Measurements from ENCODE around the gene METRN. TPM values are rescaled to one million over a fixed set of nuclear protein-coding genes. Genes with fewer than 3 reads are reported as not detected.

METRN gene
- polyA plus RNA-seq, 1 of the 3 experiments (the other 2 are of a cell fraction): 59.7 TPM

- TF ChIP-seq FOXM1 (IDR thresholded peaks at IDR 0.05; ENCODE audit: low read depth) (no peak), IRF3 (IDR thresholded peaks at IDR 0.05; ENCODE audit: low read depth, low read length) (no peak), RCOR1 (IDR thresholded peaks at IDR 0.05; ENCODE audit: low read length) (no peak), RFX5 (IDR thresholded peaks at IDR 0.05; ENCODE audit: low read length) (no peak), MXI1 (IDR thresholded peaks at IDR 0.05; ENCODE audit: low read depth, low read length) (no peak)
Observed at GRCh38 chr16:693364-693763, 21.6 kb upstream of the METRN start (continued).

GRCh38 chr16:693766-694165 is 21.2 kb upstream of the METRN start:
- Histone ChIP-seq H3K9ac (no peak overlapping the region), H3F3A (replicated peaks; ENCODE audit: insufficient read depth) (peaks cover 20% of the 10 kb centered on the region), H3K27me3 (ENCODE audit: insufficient read depth) (no peaks in the 10 kb centered on the region), H3K9me2 (no peaks in the 10 kb centered on the region), H2AFZ (ENCODE audit: low read depth) (no peak overlapping the region), H3K36me3 (replicated peaks in 1 of 2; ENCODE audit: control insufficient read depth in 1 of 2, insufficient read depth in 2 of 2, low read length in 1 of 2) (peaks cover 0 to 2% of the 10 kb centered on the region in 2 experiments), H3K79me2 (ENCODE audit: insufficient read depth) (peaks cover 18% of the 10 kb centered on the region; the same call in 1 of the 2 replicates), H3K9me3 (no peaks in the 10 kb centered on the region), H3K27ac (ENCODE audit: low read depth in 2 of 2, low read length in 1 of 2) (no peak overlapping the region), H3K4me2 (no peak overlapping the region), H3K4me1 (ENCODE audit: control insufficient read depth in 1 of 2, insufficient read depth in 2 of 2, low read depth in 1 of 2, low read length in 1 of 2) (peaks cover 9 to 11% of the 10 kb centered on the region in 2 experiments; a peak in 2 of 4 replicates), H4K20me1 (ENCODE audit: insufficient read depth) (peaks cover under 1% of the 10 kb centered on the region; the same call in 1 of the 2 replicates), H3K4me3 (ENCODE audit: low read depth in 2 of 2, low read length in 1 of 2) (no peak overlapping the region)
- 96% methylated on average over 18 of the region's 37 CpGs for whole genome bisulfite sequencing (ENCODE audit: low lambda C conversion rate)
- POLR2A ChIA-PET: no interaction called here
- no peak for DNase-seq
- TF ChIP-seq USF1 (IDR thresholded peaks at IDR 0.05; ENCODE audit: borderline replicate concordance, low read depth) (no peak), FOXJ3 (CRISPR knock-in tag; IDR thresholded peaks at IDR 0.05) (no peak), SIN3A (IDR thresholded peaks at IDR 0.05; ENCODE audit: borderline replicate concordance, low read depth, low read length) (no peak), MAX (IDR thresholded peaks at IDR 0.05; ENCODE audit: low read depth) (no peak), ELF1 (IDR thresholded peaks at IDR 0.05) (no peak), MEF2A (IDR thresholded peaks at IDR 0.05; ENCODE audit: borderline replicate concordance, low read depth) (no peak), TCF12 (IDR thresholded peaks at IDR 0.05) (no peak), SMC3 (IDR thresholded peaks at IDR 0.05; ENCODE audit: low read depth, low read length) (no peak), IRF3 (IDR thresholded peaks at IDR 0.05; ENCODE audit: low read depth, low read length) (no peak), CTCF (IDR thresholded peaks at IDR 0.05) (no peak), FOXM1 (IDR thresholded peaks at IDR 0.05; ENCODE audit: low read depth) (no peak), PBX3 (IDR thresholded peaks at IDR 0.05) (no peak), RFX5 (IDR thresholded peaks at IDR 0.05; ENCODE audit: low read length) (no peak), RCOR1 (IDR thresholded peaks at IDR 0.05; ENCODE audit: low read length) (no peak), EP300 (IDR thresholded peaks at IDR 0.05; ENCODE audit: borderline replicate concordance in 1 of 2, low read depth in 1 of 2, low read length in 1 of 2) (no peak), MXI1 (IDR thresholded peaks at IDR 0.05; ENCODE audit: low read depth, low read length) (no peak), NFIC (IDR thresholded peaks at IDR 0.05; ENCODE audit: borderline replicate concordance) (no peak)
- CTCF ChIA-PET: no interaction called here
